RWPE2 (cell line): ENCODE data around the gene GPR15.

ENCODE experiments used
- ATAC-seq: fragments of 200-7000 bp; cut with Tn5 transposase; 3 replicates; pipeline ENCODE4 v1.9.1; 2021; ENCODE audit warnings: low read depth
- DNase-seq: peaks from one replicate; pipeline ENCODE4 v3.0.0-alpha.2; 2020; ENCODE audit warnings: low spot score
- H3K27ac ChIP-seq: fragments of 450-650 bp; 2 replicates; pipeline ENCODE4 v1.5.1; 2017; ENCODE audit warnings: mild to moderate bottlenecking; ENCODE audit not compliant: poor library complexity, severe bottlenecking
- H3K27me3 ChIP-seq: fragments of 250-450 bp; sonication (Bioruptor Pico); 2 replicates; pipeline ENCODE4 v1.5.1; 2021; ENCODE audit warnings: mild to moderate bottlenecking, moderate library complexity; ENCODE audit not compliant: insufficient read depth, poor library complexity, severe bottlenecking
- H3K36me3 ChIP-seq: fragments of 250-450 bp; sonication (Bioruptor Pico); 2 replicates; pipeline ENCODE4 v1.5.1; 2020; ENCODE audit warnings: low read depth, mild to moderate bottlenecking, moderate library complexity
- H3K4me1 ChIP-seq: fragments of 250-450 bp; sonication (Bioruptor Pico); 2 replicates; pipeline ENCODE4 v1.5.1; 2021; ENCODE audit warnings: mild to moderate bottlenecking, moderate library complexity; ENCODE audit not compliant: insufficient read depth, poor library complexity, severe bottlenecking
- H3K4me3 ChIP-seq: fragments of 250-450 bp; sonication (Bioruptor Pico); 2 replicates; pipeline ENCODE4 v1.5.1; 2021; ENCODE audit warnings: mild to moderate bottlenecking, moderate library complexity; ENCODE audit not compliant: severe bottlenecking
- H3K9me3 ChIP-seq: fragments of 250-450 bp; sonication (Bioruptor Pico); 2 replicates; pipeline ENCODE4 v1.5.1; 2021; ENCODE audit warnings: mild to moderate bottlenecking, moderate library complexity; ENCODE audit not compliant: severe bottlenecking
- TF ChIP-seq, protein P1 (sequence below): fragments of 450-650 bp; IDR thresholded peaks from one replicate; pipeline ENCODE4 v1.5.1; 2017; ENCODE audit warnings: mild to moderate bottlenecking, moderate library complexity; ENCODE audit not compliant: poor library complexity, severe bottlenecking

The GPR15 gene

DNA sequence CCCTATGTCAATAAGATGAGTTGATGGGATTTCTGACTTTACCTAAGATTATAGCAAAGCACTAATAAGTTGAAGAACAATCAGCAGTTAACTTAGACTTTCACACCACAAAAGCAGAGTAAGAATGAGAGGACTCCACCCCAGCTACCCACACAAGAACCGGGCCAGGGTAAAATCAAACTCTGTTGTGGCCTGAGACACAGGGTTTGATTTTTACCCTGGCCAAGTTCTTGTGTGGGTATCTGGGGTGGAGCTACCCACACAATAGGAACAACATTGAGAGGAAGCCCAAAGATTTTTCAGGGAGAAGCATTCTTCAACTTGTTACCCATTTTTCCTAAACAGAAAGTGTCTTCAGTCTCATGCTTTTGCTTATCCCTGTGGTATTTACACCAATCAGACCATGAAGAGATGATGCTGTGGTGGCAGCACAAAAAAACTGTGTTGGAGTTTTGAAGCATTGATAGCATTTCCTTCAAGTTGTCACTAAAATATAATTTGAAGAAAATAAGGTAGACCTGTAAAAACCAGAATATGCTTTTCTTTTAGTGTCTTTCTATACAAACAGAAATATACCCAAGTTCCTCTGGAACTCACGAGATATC lies 36.0 kb downstream of the GPR15 start:
- no peak for DNase-seq
- Histone ChIP-seq H3K4me1 (peaks cover 12% of the 10 kb centered on the region), H3K9me3 (no peaks in the 10 kb centered on the region), H3K27ac (no peak overlapping the region), H3K27me3 (no peaks in the 10 kb centered on the region), H3K36me3 (no peaks in the 10 kb centered on the region), H3K4me3 (no peak overlapping the region)
- TF ChIP-seq, protein P1, sequence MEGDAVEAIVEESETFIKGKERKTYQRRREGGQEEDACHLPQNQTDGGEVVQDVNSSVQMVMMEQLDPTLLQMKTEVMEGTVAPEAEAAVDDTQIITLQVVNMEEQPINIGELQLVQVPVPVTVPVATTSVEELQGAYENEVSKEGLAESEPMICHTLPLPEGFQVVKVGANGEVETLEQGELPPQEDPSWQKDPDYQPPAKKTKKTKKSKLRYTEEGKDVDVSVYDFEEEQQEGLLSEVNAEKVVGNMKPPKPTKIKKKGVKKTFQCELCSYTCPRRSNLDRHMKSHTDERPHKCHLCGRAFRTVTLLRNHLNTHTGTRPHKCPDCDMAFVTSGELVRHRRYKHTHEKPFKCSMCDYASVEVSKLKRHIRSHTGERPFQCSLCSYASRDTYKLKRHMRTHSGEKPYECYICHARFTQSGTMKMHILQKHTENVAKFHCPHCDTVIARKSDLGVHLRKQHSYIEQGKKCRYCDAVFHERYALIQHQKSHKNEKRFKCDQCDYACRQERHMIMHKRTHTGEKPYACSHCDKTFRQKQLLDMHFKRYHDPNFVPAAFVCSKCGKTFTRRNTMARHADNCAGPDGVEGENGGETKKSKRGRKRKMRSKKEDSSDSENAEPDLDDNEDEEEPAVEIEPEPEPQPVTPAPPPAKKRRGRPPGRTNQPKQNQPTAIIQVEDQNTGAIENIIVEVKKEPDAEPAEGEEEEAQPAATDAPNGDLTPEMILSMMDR: no peak
- no peak for ATAC-seq

DNA sequence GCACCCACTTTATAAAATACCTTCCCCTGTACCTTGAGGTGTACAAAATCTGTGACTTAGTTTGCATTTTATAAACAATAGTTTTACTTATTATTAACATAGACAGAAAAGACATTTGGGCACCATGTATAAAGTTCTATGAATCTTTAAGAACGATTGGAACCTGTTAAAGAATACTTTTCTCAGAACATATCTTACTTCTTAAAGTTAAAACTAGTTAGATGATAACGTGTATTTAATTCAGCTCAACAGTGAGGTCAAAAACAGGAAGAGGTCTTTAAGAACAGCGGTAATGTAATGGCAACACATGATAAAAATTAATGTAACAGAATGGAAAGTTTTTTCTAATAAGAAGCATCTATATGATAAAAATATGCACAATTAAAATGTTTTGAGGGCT lies 36.6 kb downstream of the GPR15 start:
- no peak for ATAC-seq

DNA sequence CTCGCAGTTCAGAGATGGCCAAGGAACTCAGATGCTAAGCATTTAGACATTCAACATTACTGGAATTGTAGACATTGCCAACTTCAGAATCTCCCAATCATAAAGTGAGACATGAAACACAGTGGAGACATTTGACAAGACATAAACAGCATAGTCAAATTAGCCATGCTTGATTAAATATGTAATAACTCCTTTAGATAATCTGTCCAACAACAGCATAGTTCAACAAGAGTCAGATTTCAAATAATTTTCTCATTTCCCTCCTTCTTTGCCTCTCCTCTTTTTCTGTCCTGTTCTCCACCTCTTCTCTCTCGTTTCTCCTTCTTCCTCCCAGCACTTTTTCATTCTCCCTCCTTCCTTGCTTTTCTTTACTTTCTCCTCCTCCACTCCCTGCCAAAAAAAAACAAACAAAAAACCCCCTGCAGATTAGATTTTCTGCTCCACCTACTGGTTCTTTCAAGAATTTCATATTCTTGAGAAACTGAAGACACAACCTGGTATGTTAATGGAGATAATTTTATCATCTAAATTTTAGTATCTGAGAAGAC lies 41.5 kb downstream of the GPR15 start:
- DNase-seq (no peak), ATAC-seq (no peak)
- TF ChIP-seq, protein P1: peak; percentile 83
- peaks cover 2% of the 10 kb centered on the region; the same call in 1 of the 2 replicates for H3K36me3 ChIP-seq
- H3K27ac ChIP-seq: no peak overlapping the region
- no peaks in the 10 kb centered on the region for H3K27me3 ChIP-seq
- no peaks in the 10 kb centered on the region for H3K9me3 ChIP-seq
- no peaks in the 10 kb centered on the region for H3K4me1 ChIP-seq
- H3K4me3 ChIP-seq: no peak overlapping the region

More for the DNA sequence above, 36.6 kb downstream of the GPR15 start:
- DNase-seq: no peak
- H3K27me3 ChIP-seq: no peaks in the 10 kb centered on the region
- no peak overlapping the region for H3K4me3 ChIP-seq
- peaks cover 11% of the 10 kb centered on the region for H3K4me1 ChIP-seq
- H3K27ac ChIP-seq: no peak overlapping the region
- no peaks in the 10 kb centered on the region for H3K36me3 ChIP-seq
- TF ChIP-seq, protein P1: no peak
- no peaks in the 10 kb centered on the region for H3K9me3 ChIP-seq

DNA sequence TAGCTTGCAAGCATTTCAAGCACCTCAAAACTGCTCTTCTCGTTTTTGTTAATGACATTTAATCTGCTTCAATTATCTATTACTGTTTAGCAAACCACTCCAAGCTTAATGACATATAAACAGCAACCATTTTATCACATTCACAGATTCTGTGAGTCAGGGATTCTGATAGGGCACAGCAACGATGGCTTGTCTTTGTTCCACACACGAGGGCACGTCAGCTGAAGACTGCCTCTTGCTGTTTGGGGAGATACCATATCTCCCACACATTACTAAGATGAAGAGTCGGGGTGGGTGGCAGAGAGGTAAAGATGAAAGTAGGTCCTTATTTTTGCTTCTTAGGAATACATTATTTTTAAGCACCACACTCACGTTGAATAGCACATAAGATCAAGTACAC lies 42.4 kb downstream of the GPR15 start:
- Histone ChIP-seq H3K27me3 (no peaks in the 10 kb centered on the region), H3K9me3 (no peaks in the 10 kb centered on the region), H3K4me3 (no peak overlapping the region), H3K27ac (no peak overlapping the region), H3K36me3 (peaks cover 11% of the 10 kb centered on the region; the same call in 1 of the 2 replicates), H3K4me1 (no peaks in the 10 kb centered on the region)
- TF ChIP-seq, protein P1: no peak
- no peak for ATAC-seq
- no peak for DNase-seq
